Fibroblast of pulmonary artery (primary cell): Measurements from ENCODE around the gene ZGLP1.

Experiments used
- DNase-seq: peaks from one replicate; pipeline ENCODE4 v3.0.0-alpha.2; 2010; ENCODE audit warnings: low read depth
- H3K4me3 ChIP-seq: replicated peaks from 2 replicates; pipeline ENCODE4 v1.5.1; 2011; ENCODE audit warnings: low read depth, mild to moderate bottlenecking, control low read depth, low read length, moderate library complexity
- CTCF ChIP-seq: IDR thresholded peaks from 2 replicates; pipeline ENCODE4 v1.5.1; 2011; ENCODE audit warnings: mild to moderate bottlenecking, control low read depth, low read length, inconsistent platforms; ENCODE audit errors: missing control alignments

ZGLP1 gene

GRCh38 chr19:10292206-10292788 is 17.3 kb downstream of the ZGLP1 start:
- H3K4me3 ChIP-seq = peak overlapping the region; percentile 54
- peak; percentile 68 for DNase-seq
- TF ChIP-seq CTCF = no peak

GRCh38 chr19:10291554-10292205 is 17.9 kb downstream of the ZGLP1 start:
- DNase-seq = no peak
- peak overlapping the region; percentile 54 for H3K4me3 ChIP-seq
- no peak for TF ChIP-seq CTCF

GRCh38 chr19:10290876-10291553 is 18.6 kb downstream of the ZGLP1 start:
- H3K4me3 ChIP-seq = peak overlapping the region; percentile 54
- no peak for TF ChIP-seq CTCF
- no peak for DNase-seq

- DNase-seq = no peak
- H3K4me3 ChIP-seq = peak overlapping the region; percentile 54
- TF ChIP-seq CTCF = no peak
Observed at GRCh38 chr19:10290357-10290875, 19.2 kb downstream of the ZGLP1 start.

GRCh38 chr19:10289836-10290356 is 19.7 kb downstream of the ZGLP1 start, which contains the start of gene ICAM5:
Gene ICAM5, plus strand, starts transcription at chr19:10289952. Its CDS starts 92 bp downstream, at chr19:10290044.
- peak within 1 kb of the TSS; percentile 54 for H3K4me3 ChIP-seq
- no peak for DNase-seq
- no peak for TF ChIP-seq CTCF

GRCh38 chr19:10289167-10289835 is 20.3 kb downstream of the ZGLP1 start:
- peak overlapping the region; percentile 54 for H3K4me3 ChIP-seq
- DNase-seq = peak; percentile 47
- no peak for TF ChIP-seq CTCF
